B cell (primary cell): ENCODE measurements around the gene CBR4. TPM values are rescaled to one million over a fixed set of nuclear protein-coding genes. Genes with fewer than 3 reads are reported as not detected.

Source experiments
- ATAC-seq: fragments of 200-7000 bp; cut with Tn5 transposase; one replicate; pipeline ENCODE4 v1.10.0; 2021; ENCODE audit warnings: low read depth, mild to moderate bottlenecking, moderate number of reproducible peaks, moderate library complexity
- CTCF ChIA-PET: fragments of 350-600 bp; sonication (Branson Sonifier 250); formaldehyde crosslinking; loops from one replicate; lab custom pipeline; 2021; ENCODE audit warnings: antibody characterized with exemption, inconsistent platforms; lab: Charles Lee
- POLR2A ChIA-PET: fragments of 350-600 bp; sonication (Branson Sonifier 250); formaldehyde crosslinking; loops from one replicate; lab custom pipeline; 2021; ENCODE audit warnings: antibody characterized with exemption; lab: Charles Lee
- DNase-seq: peaks from one replicate; pipeline ENCODE4 v3.0.0; 2013
- H2AFZ ChIP-seq: 2 replicates; pipeline ENCODE4 v1.6.1; 2012; ENCODE audit warnings: mild to moderate bottlenecking, low read depth, low read length; ENCODE audit not compliant: insufficient read depth, poor library complexity, severe bottlenecking
- H3K27ac ChIP-seq, 2 donors: 1 replicate in 1 of 2; 2 replicates in 1 of 2; pipeline ENCODE4 v1.5.1; 2012 to 2013; ENCODE audit warnings: low read length in 2 of 2, mild to moderate bottlenecking in 2 of 2, moderate library complexity in 1 of 2
- H3K27me3 ChIP-seq, 4 experiments: fragments of 200-600 bp in 1 of 4; sonication (generic) in 1 of 4; replicated peaks in 1 of 4; 1 replicate in 2 of 4; 2 replicates in 2 of 4; pipeline versions ENCODE4 v1.6.1 to v1.7.0; 2013 to 2016; ENCODE audit warnings: low read length in 3 of 4, mild to moderate bottlenecking in 2 of 4, mixed read lengths in 1 of 4, moderate library complexity in 1 of 4; ENCODE audit not compliant: insufficient read depth in 4 of 4, control insufficient read depth in 3 of 4; ENCODE audit errors: control extremely low read depth in 1 of 4
- H3K36me3 ChIP-seq, 2 experiments: replicated peaks in 1 of 2; 1 replicate in 1 of 2; 2 replicates in 1 of 2; pipeline versions ENCODE4 v1.6.1 to v1.7.1; 2013; ENCODE audit warnings: low read length in 1 of 2; ENCODE audit not compliant: insufficient read depth in 2 of 2, control insufficient read depth in 1 of 2; ENCODE audit errors: control extremely low read depth in 1 of 2, extremely low read depth in 1 of 2
- H3K4me1 ChIP-seq, 2 donors: fragments of 200-600 bp in 1 of 2; sonication (generic) in 1 of 2; 1 replicate in 1 of 2; 2 replicates in 1 of 2; pipeline versions ENCODE4 v1.5.1 to v1.6.1; 2013 to 2017; ENCODE audit warnings: low read length in 2 of 2; ENCODE audit not compliant: control insufficient read depth in 2 of 2, insufficient read depth in 2 of 2
- H3K4me2 ChIP-seq: replicated peaks from 2 replicates; pipeline ENCODE3; 2012; ENCODE audit warnings: mild to moderate bottlenecking, low read depth, low read length; ENCODE audit not compliant: poor library complexity, severe bottlenecking
- H3K4me3 ChIP-seq, 5 experiments: fragments of 200-600 bp in 1 of 5; sonication (generic) in 1 of 5; 1 replicate in 3 of 5; 2 replicates in 2 of 5; pipeline versions ENCODE4 v1.5.1 to v1.7.0; 2011 to 2016; ENCODE audit warnings: low read length in 4 of 5, mild to moderate bottlenecking in 4 of 5, low read depth in 2 of 5, control low read depth in 1 of 5, moderate library complexity in 1 of 5; ENCODE audit not compliant: insufficient read depth in 1 of 5; ENCODE audit errors: control extremely low read depth in 1 of 5, extremely low read depth in 1 of 5
- H3K79me2 ChIP-seq: fragments of 200-600 bp; sonication (generic); one replicate; pipeline ENCODE4 v1.6.0; 2016; ENCODE audit warnings: low read length; ENCODE audit not compliant: control insufficient read depth, insufficient read depth
- H3K9ac ChIP-seq: fragments of 200-600 bp; sonication (generic); 2 replicates; pipeline ENCODE4 v1.6.1; 2017; ENCODE audit warnings: mild to moderate bottlenecking, low read length, moderate library complexity
- H3K9me3 ChIP-seq, 3 donors: one replicate each; pipeline versions ENCODE4 v1.6.1 to v1.7.1; 2013; ENCODE audit warnings: low read length in 2 of 3; ENCODE audit not compliant: control insufficient read depth in 2 of 3, insufficient read depth in 1 of 3; ENCODE audit errors: control extremely low read depth in 1 of 3
- H4K20me1 ChIP-seq: 2 replicates; pipeline ENCODE4 v1.6.0; 2012; ENCODE audit warnings: mild to moderate bottlenecking, low read length; ENCODE audit not compliant: insufficient read depth, control insufficient read depth, poor library complexity, severe bottlenecking
- H3K27ac Mint-ChIP-seq: one replicate; pipeline ENCODE4 v1.8.0; 2021; ENCODE audit warnings: mixed read lengths
- H3K27me3 Mint-ChIP-seq: one replicate; pipeline ENCODE4 v1.8.0; 2021; ENCODE audit warnings: mixed read lengths
- H3K4me1 Mint-ChIP-seq: one replicate; pipeline ENCODE4 v1.8.0; 2021; ENCODE audit warnings: mixed read lengths
- H3K4me3 Mint-ChIP-seq: one replicate; pipeline ENCODE4 v1.8.0; 2021; ENCODE audit warnings: mixed read lengths
- H3K9me3 Mint-ChIP-seq: one replicate; pipeline ENCODE4 v1.8.0; 2022; ENCODE audit warnings: mixed read lengths; ENCODE audit not compliant: insufficient read depth
- EZH2 ChIP-seq: IDR thresholded peaks from 2 replicates; pipeline ENCODE4 v1.6.1; 2012; ENCODE audit warnings: borderline replicate concordance, low read depth, mild to moderate bottlenecking, moderate library complexity, low read length; ENCODE audit not compliant: insufficient read depth, poor library complexity, severe bottlenecking
- WGBS: methylation state at CpG from one replicate; pipeline ENCODE4 v1.1.5; 2013; ENCODE audit warnings: missing lambda C conversion rate; ENCODE audit not compliant: insufficient coverage; 5-methylcytosine and 5-hydroxymethylcytosine counted together
- intact Hi-C: fragments of 100-400 bp; cut with micrococcal nuclease; formaldehyde crosslinking; loops from one replicate; pipeline ENCODE4 v1.10.0; 2022
- polyA plus RNA-seq: library from polyadenylated mRNA; depleted of rRNA; stranded (reverse); fragments of >200 nt; gene quantifications from 2 replicates; pipeline ENCODE4 v1.2.3, GENCODE V29; 2012
- total RNA-seq, 2 donors: library from RNA; stranded (reverse); fragments of 120-200 nt in 1 of 2; gene quantifications; 1 replicate in 1 of 2; 2 replicates in 1 of 2; pipeline versions ENCODE4 v1.2.3 to v1.2.4, GENCODE V29; 2013 to 2022
- TF ChIP-seq, protein P1 (sequence below): fragments of 200-600 bp; IDR thresholded peaks from one replicate; pipeline ENCODE4 v1.8.0; 2022; ENCODE audit warnings: antibody characterized with exemption, mild to moderate bottlenecking

CBR4 gene
- total and polyA plus RNA-seq, 2 donors (not counting 1 experiment from before 2014, with no cell fraction given), result 7.9 to 32.1 TPM

GRCh38 chr4:169032194-169032593 lies 22.1 kb upstream of the CBR4 start:
- DNase-seq, result no peak
- Mint-ChIP-seq H3K4me1 (no peaks in the 10 kb centered on the region), H3K4me3 (no peak overlapping the region), H3K27ac (no peak overlapping the region), H3K27me3 (peaks cover 7% of the 10 kb centered on the region), H3K9me3 (no peaks in the 10 kb centered on the region)
- intact Hi-C loops, result no loop called here
- H3K9ac ChIP-seq, result no peak overlapping the region
- TF ChIP-seq EZH2, result no peak
- H3K4me2 ChIP-seq, result no peak overlapping the region
- ATAC-seq, result no peak
- H3K4me1 ChIP-seq, result no peaks in the 10 kb centered on the region
- no peaks in the 10 kb centered on the region for H3K36me3 ChIP-seq
- ChIA-PET CTCF (no interaction called here), POLR2A (no interaction called here)
- H3K79me2 ChIP-seq, result no peaks in the 10 kb centered on the region
- no peaks in the 10 kb centered on the region for H3K9me3 ChIP-seq
- H2AFZ ChIP-seq, result no peak overlapping the region
- no peaks in the 10 kb centered on the region for H3K27me3 ChIP-seq
- H4K20me1 ChIP-seq, result no peaks in the 10 kb centered on the region
- H3K4me3 ChIP-seq, result no peak overlapping the region
- H3K27ac ChIP-seq, result no peak overlapping the region

GRCh38 chr4:169031392-169031791 lies 21.3 kb upstream of the CBR4 start:
- Mint-ChIP-seq H3K27me3 (peaks cover 7% of the 10 kb centered on the region), H3K4me3 (no peak overlapping the region), H3K4me1 (no peaks in the 10 kb centered on the region), H3K9me3 (no peaks in the 10 kb centered on the region), H3K27ac (no peak overlapping the region)
- H3K79me2 ChIP-seq, result no peaks in the 10 kb centered on the region
- no peaks in the 10 kb centered on the region for H3K36me3 ChIP-seq
- no peaks in the 10 kb centered on the region for H3K4me1 ChIP-seq
- H2AFZ ChIP-seq, result no peak overlapping the region
- DNase-seq (no peak), ATAC-seq (no peak)
- CTCF ChIA-PET, result no interaction called here
- TF ChIP-seq EZH2, result no peak
- TF ChIP-seq, protein P1, sequence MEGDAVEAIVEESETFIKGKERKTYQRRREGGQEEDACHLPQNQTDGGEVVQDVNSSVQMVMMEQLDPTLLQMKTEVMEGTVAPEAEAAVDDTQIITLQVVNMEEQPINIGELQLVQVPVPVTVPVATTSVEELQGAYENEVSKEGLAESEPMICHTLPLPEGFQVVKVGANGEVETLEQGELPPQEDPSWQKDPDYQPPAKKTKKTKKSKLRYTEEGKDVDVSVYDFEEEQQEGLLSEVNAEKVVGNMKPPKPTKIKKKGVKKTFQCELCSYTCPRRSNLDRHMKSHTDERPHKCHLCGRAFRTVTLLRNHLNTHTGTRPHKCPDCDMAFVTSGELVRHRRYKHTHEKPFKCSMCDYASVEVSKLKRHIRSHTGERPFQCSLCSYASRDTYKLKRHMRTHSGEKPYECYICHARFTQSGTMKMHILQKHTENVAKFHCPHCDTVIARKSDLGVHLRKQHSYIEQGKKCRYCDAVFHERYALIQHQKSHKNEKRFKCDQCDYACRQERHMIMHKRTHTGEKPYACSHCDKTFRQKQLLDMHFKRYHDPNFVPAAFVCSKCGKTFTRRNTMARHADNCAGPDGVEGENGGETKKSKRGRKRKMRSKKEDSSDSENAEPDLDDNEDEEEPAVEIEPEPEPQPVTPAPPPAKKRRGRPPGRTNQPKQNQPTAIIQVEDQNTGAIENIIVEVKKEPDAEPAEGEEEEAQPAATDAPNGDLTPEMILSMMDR, result no peak
- POLR2A ChIA-PET, result no interaction called here
- intact Hi-C loops, result no loop called here
- no peak overlapping the region for H3K4me2 ChIP-seq
- no peak overlapping the region for H3K9ac ChIP-seq
- no peak overlapping the region for H3K27ac ChIP-seq
- no peaks in the 10 kb centered on the region for H3K9me3 ChIP-seq
- H4K20me1 ChIP-seq, result no peaks in the 10 kb centered on the region
- H3K27me3 ChIP-seq, result no peaks in the 10 kb centered on the region
- H3K4me3 ChIP-seq, result no peak overlapping the region
- 98% methylated on average over 15 of the region's 15 CpGs for WGBS
